ENCODE results near the gene PRAF2.

DNA sequence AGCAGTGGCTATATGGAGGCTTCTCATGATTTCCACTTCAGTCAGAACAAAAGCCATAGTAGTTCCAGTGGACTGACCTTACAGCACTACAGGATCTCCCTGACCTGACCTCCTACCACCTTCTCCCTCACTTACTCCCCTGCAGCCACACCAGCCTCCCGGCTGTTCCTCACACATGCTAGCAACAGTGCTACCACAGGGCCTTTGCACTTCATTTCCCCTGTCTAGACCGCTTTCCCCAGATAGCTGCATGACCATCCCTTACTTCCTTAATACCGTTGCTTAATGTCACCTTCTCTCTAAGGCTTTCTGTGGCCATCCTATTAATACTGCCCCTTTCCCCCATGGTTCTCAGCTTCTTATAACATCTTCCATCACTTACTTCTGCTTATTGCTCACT, 36.6 kb upstream of the PRAF2 start:
- TF ChIP-seq, protein P1, sequence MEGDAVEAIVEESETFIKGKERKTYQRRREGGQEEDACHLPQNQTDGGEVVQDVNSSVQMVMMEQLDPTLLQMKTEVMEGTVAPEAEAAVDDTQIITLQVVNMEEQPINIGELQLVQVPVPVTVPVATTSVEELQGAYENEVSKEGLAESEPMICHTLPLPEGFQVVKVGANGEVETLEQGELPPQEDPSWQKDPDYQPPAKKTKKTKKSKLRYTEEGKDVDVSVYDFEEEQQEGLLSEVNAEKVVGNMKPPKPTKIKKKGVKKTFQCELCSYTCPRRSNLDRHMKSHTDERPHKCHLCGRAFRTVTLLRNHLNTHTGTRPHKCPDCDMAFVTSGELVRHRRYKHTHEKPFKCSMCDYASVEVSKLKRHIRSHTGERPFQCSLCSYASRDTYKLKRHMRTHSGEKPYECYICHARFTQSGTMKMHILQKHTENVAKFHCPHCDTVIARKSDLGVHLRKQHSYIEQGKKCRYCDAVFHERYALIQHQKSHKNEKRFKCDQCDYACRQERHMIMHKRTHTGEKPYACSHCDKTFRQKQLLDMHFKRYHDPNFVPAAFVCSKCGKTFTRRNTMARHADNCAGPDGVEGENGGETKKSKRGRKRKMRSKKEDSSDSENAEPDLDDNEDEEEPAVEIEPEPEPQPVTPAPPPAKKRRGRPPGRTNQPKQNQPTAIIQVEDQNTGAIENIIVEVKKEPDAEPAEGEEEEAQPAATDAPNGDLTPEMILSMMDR (conservative IDR thresholded peaks at IDR 0.05; ENCODE audit: low read depth, low read length), result no peak
- TF ChIP-seq EZH2 (IDR thresholded peaks at IDR 0.05; ENCODE audit: low read length, unreplicated experiment), result no peak
- TF ChIP-seq EZH2phosphoT487 (IDR thresholded peaks at IDR 0.05; ENCODE audit: borderline replicate concordance, low read length), result no peak

Measured in PC-3 (cell line).